HCT116 (cell line): ENCODE results near the gene DNAJC10. TPM values are rescaled to one million over a fixed set of nuclear protein-coding genes. Genes with fewer than 3 reads are reported as not detected.

ENCODE experiments used
- ATAC-seq: fragments of 200-7000 bp; cut with Tn5 transposase; 2 replicates; pipeline ENCODE4 v1.9.1; 2020; ENCODE audit warnings: mild to moderate bottlenecking, moderate library complexity
- BruUV-seq: library from RNA; stranded (reverse); fragments of 400-500 nt; replicated peaks from 2 replicates; lab custom pipeline; 2021; lab: Mats Ljungman, UMichigan
- CTCF ChIA-PET: fragments of 300-600 bp; sonication (Branson Sonifier 250); formaldehyde crosslinking; loops from one replicate; lab custom pipeline; 2021; ENCODE audit warnings: antibody characterized with exemption; lab: Charles Lee
- POLR2A ChIA-PET: fragments of 300-600, 350-600 bp; sonication (Branson Sonifier 250); formaldehyde crosslinking; loops from one replicate; lab custom pipeline; 2021; ENCODE audit warnings: antibody characterized with exemption; lab: Charles Lee
- RAD21 ChIA-PET, 2 experiments: fragments of 300-600 bp; sonication (Branson Sonifier 250); formaldehyde crosslinking; loops; one replicate each; lab custom pipeline; 2023; ENCODE audit warnings: low total read pairs in 2 of 2; ENCODE audit not compliant: uncharacterized antibody in 2 of 2, unreplicated experiment in 2 of 2, low non-redundant PET in 1 of 2; lab: Charles Lee
- DNase-seq: peaks from one replicate; pipeline ENCODE4 v3.0.0-alpha.2; 2010; ENCODE audit warnings: low read depth, low spot score
- H2AFZ ChIP-seq: fragments of 200-600 bp; shearing (Covaris generic), sonication (generic); 2 replicates; pipeline ENCODE4 v1.6.1; 2017; ENCODE audit warnings: low read depth, mixed run types, mixed read lengths, antibody characterized with exemption, low read length; ENCODE audit not compliant: poor library complexity, severe bottlenecking
- H3K27ac ChIP-seq: 2 replicates; pipeline ENCODE4 v1.5.1; 2012; ENCODE audit warnings: low read depth, low read length
- H3K27me3 ChIP-seq: fragments of 200-600 bp; sonication (generic); 2 replicates; pipeline ENCODE4 v1.6.1; 2016; ENCODE audit warnings: mixed run types, low read length, mixed read lengths; ENCODE audit not compliant: insufficient read depth
- H3K36me3 ChIP-seq, 2 experiments: fragments of 200-500 bp in 1 of 2; fragments of 200-600 bp in 1 of 2; sonication (Bioruptor generic) in 1 of 2; sonication (generic) in 1 of 2; 2 replicates each; pipeline versions ENCODE4 v1.5.1 to v1.6.1; 2014 to 2016; ENCODE audit warnings: low read length in 2 of 2, inconsistent platforms in 1 of 2, mixed read lengths in 1 of 2, mixed run types in 1 of 2; ENCODE audit not compliant: insufficient read depth in 2 of 2, control insufficient read depth in 1 of 2
- H3K4me1 ChIP-seq, 2 experiments: fragments of 200-600 bp in 1 of 2; sonication (generic) in 1 of 2; 2 replicates each; pipeline versions ENCODE4 v1.5.1 to v1.6.1; 2012 to 2017; ENCODE audit warnings: low read length in 2 of 2, inconsistent platforms in 1 of 2, mild to moderate bottlenecking in 1 of 2, mixed read lengths in 1 of 2, mixed run types in 1 of 2, moderate library complexity in 1 of 2; ENCODE audit not compliant: insufficient read depth in 2 of 2, control insufficient read depth in 1 of 2
- H3K4me2 ChIP-seq: fragments of 200-600 bp; sonication (generic); 2 replicates; pipeline ENCODE4 v1.6.1; 2017; ENCODE audit warnings: mixed run types, low read length, mixed read lengths
- H3K4me3 ChIP-seq, 2 experiments: fragments of 200-600 bp in 1 of 2; sonication (generic) in 1 of 2; replicated peaks in 1 of 2; 2 replicates each; pipeline ENCODE4 v1.5.1; 2011 to 2016; ENCODE audit warnings: low read length in 2 of 2, control low read depth in 1 of 2, low read depth in 1 of 2, mild to moderate bottlenecking in 1 of 2, mixed read lengths in 1 of 2, mixed run types in 1 of 2
- H3K79me2 ChIP-seq: fragments of 200-600 bp; sonication (generic); 2 replicates; pipeline ENCODE4 v1.6.1; 2017; ENCODE audit warnings: mild to moderate bottlenecking, mixed run types, low read length, moderate library complexity, mixed read lengths; ENCODE audit not compliant: insufficient read depth
- H3K9ac ChIP-seq: fragments of 200-600 bp; sonication (generic); 2 replicates; pipeline ENCODE4 v1.6.1; 2016; ENCODE audit warnings: low read length, mixed read lengths
- H3K9me2 ChIP-seq: fragments of 200-600 bp; sonication (generic), shearing (Covaris generic); 2 replicates; pipeline ENCODE4 v1.6.1; 2017; ENCODE audit warnings: mixed run types, mild to moderate bottlenecking, moderate library complexity; ENCODE audit not compliant: insufficient read depth
- H3K9me3 ChIP-seq, 2 experiments: fragments of 200-500 bp in 1 of 2; fragments of 200-600 bp in 1 of 2; sonication (Bioruptor generic) in 1 of 2; sonication (generic) in 1 of 2; 2 replicates each; pipeline ENCODE4 v1.6.1; 2014 to 2017; ENCODE audit warnings: low read length in 2 of 2, mixed read lengths in 2 of 2, inconsistent platforms in 1 of 2, low read depth in 1 of 2, mild to moderate bottlenecking in 1 of 2, mixed run types in 1 of 2, moderate library complexity in 1 of 2; ENCODE audit not compliant: control insufficient read depth in 1 of 2, insufficient read depth in 1 of 2
- H4K20me1 ChIP-seq: fragments of 200-600 bp; sonication (generic), shearing (Covaris generic); 2 replicates; pipeline ENCODE4 v1.6.1; 2017; ENCODE audit warnings: mixed run types, mild to moderate bottlenecking, moderate library complexity; ENCODE audit not compliant: insufficient read depth
- CBX3 ChIP-seq: IDR thresholded peaks from 2 replicates; pipeline ENCODE4 v1.6.1; 2012; ENCODE audit warnings: low read depth
- ELF1 ChIP-seq: IDR thresholded peaks from 2 replicates; pipeline ENCODE4 v1.6.1; 2012; ENCODE audit warnings: low read depth, borderline replicate concordance
- EZH2 ChIP-seq: fragments of 200-600 bp; sonication (generic); IDR thresholded peaks from 2 replicates; pipeline ENCODE4 v1.6.1; 2017; ENCODE audit warnings: antibody characterized with exemption, mixed run types
- EZH2phosphoT487 ChIP-seq: fragments of 200-600 bp; IDR thresholded peaks from 2 replicates; pipeline ENCODE4 v1.6.1; 2018; ENCODE audit warnings: antibody characterized with exemption, borderline replicate concordance
- FOSL1 ChIP-seq: IDR thresholded peaks from 2 replicates; pipeline ENCODE4 v1.6.1; 2012; ENCODE audit warnings: low read depth
- JUND ChIP-seq: IDR thresholded peaks from 2 replicates; pipeline ENCODE4 v1.6.1; 2012
- POLR2A ChIP-seq: IDR thresholded peaks from 2 replicates; pipeline ENCODE4 v1.7.0; 2011; ENCODE audit warnings: borderline replicate concordance; ENCODE audit not compliant: insufficient read depth, insufficient read length; ENCODE audit errors: extremely low read depth
- POLR2AphosphoS5 ChIP-seq: IDR thresholded peaks from 2 replicates; pipeline ENCODE4 v1.6.1; 2011; ENCODE audit warnings: mild to moderate bottlenecking, low read depth, low read length, moderate library complexity
- RAD21 ChIP-seq: IDR thresholded peaks from 2 replicates; pipeline ENCODE4 v1.6.1; 2012; ENCODE audit warnings: low read depth, mild to moderate bottlenecking
- SIN3A ChIP-seq: IDR thresholded peaks from 2 replicates; pipeline ENCODE4 v1.6.1; 2012; ENCODE audit warnings: low read depth
- SRF ChIP-seq: IDR thresholded peaks from 2 replicates; pipeline ENCODE4 v1.6.1; 2012; ENCODE audit warnings: low read depth
- TCF7L2 ChIP-seq: IDR thresholded peaks from 2 replicates; pipeline ENCODE4 v1.7.0; 2011; ENCODE audit warnings: borderline replicate concordance, inconsistent platforms; ENCODE audit not compliant: insufficient read depth, insufficient read length; ENCODE audit errors: extremely low read depth
- YY1 ChIP-seq: IDR thresholded peaks from 2 replicates; pipeline ENCODE4 v1.6.1; 2011; ENCODE audit warnings: low read length, low read depth, moderate library complexity, mild to moderate bottlenecking; ENCODE audit not compliant: insufficient replicate concordance; ENCODE audit errors: extremely low read depth
- ZFX ChIP-seq: fragments of 450-650 bp; IDR thresholded peaks from 2 replicates; pipeline ENCODE4 v1.6.1; 2017
- ZNF274 ChIP-seq: fragments of 200-500 bp; sonication (Bioruptor generic); IDR thresholded peaks from 2 replicates; pipeline ENCODE4 v1.6.1; 2014; ENCODE audit warnings: mild to moderate bottlenecking, low read depth, low read length, inconsistent platforms
- intact Hi-C: fragments of 100-400 bp; cut with micrococcal nuclease; formaldehyde crosslinking; loops from 2 replicates; pipeline ENCODE4 v1.10.0; 2022
- total RNA-seq: library from RNA; stranded (reverse); gene quantifications from one replicate; pipeline ENCODE4 v1.2.1, GENCODE V29; 2021; ENCODE audit not compliant: unreplicated experiment
- TF ChIP-seq, protein P1 (sequence below): IDR thresholded peaks from 2 replicates; pipeline ENCODE4 v1.6.1; 2012; ENCODE audit warnings: low read depth
- TF ChIP-seq, protein P2 (sequence below), 3 experiments: fragments of 200-600 bp in 1 of 3; sonication (generic) in 1 of 3; IDR thresholded peaks in 2 of 3; conservative IDR thresholded peaks in 1 of 3; 2 replicates each; pipeline ENCODE4 v1.5.1; 2012 to 2017; ENCODE audit warnings: low read depth in 2 of 3, low read length in 2 of 3, antibody characterized with exemption in 1 of 3, borderline replicate concordance in 1 of 3, control low read depth in 1 of 3, mild to moderate bottlenecking in 1 of 3, mixed read lengths in 1 of 3, mixed run types in 1 of 3, moderate library complexity in 1 of 3; ENCODE audit not compliant: insufficient read depth in 1 of 3

The DNAJC10 gene
- total RNA-seq, 1 experiment from 2014 or later = 80.4 TPM

DNA sequence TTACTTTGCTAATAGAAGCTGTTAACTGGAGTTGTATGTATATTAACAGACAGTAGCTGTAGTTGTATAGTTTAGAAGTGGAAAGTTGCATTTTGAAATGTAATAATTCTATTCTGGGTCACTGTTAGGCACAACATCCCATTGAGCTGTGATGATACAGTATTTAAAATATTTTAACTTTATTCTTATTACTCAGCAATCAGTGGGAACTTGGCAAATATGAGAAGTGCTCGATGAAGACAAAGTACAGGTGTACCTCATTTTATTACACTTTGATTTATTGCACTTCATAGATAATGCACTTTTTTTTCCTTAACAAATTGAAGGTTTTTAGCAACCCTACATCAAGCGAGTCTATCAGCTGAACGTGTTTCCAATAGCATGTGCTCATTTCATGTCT lies 8.6 kb downstream of the DNAJC10 start:
- no peak overlapping the region for H3K4me3 ChIP-seq
- no TSS peak for BruUV-seq
- DNase-seq (no peak), ATAC-seq (no peak)
- H3K9me3 ChIP-seq = no peaks in the 10 kb centered on the region
- no peak overlapping the region for H3K4me2 ChIP-seq
- H3K4me1 ChIP-seq = no peaks in the 10 kb centered on the region
- H3K9me2 ChIP-seq = no peaks in the 10 kb centered on the region
- ChIA-PET RAD21 (no interaction called here), POLR2A (no interaction called here), CTCF (no interaction called here)
- intact Hi-C loops = no loop called here
- no peaks in the 10 kb centered on the region for H3K27me3 ChIP-seq
- H3K79me2 ChIP-seq = no peaks in the 10 kb centered on the region; the same call in 1 of the 2 replicates
- H2AFZ ChIP-seq = no peak overlapping the region
- no peak overlapping the region for H3K9ac ChIP-seq
- H4K20me1 ChIP-seq = no peaks in the 10 kb centered on the region
- peaks cover 14 to 27% of the 10 kb centered on the region in 2 experiments; a peak in 3 of 4 replicates for H3K36me3 ChIP-seq
- TF ChIP-seq CBX3 (no peak), SIN3A (no peak), ELF1 (no peak), SRF (no peak), ZNF274 (no peak), POLR2A (no peak), JUND (no peak), FOSL1 (no peak), ZFX (no peak), TCF7L2 (no peak), EZH2phosphoT487 (no peak), EZH2 (no peak), POLR2AphosphoS5 (no peak), RAD21 (no peak), YY1 (no peak)
- TF ChIP-seq, protein P1, sequence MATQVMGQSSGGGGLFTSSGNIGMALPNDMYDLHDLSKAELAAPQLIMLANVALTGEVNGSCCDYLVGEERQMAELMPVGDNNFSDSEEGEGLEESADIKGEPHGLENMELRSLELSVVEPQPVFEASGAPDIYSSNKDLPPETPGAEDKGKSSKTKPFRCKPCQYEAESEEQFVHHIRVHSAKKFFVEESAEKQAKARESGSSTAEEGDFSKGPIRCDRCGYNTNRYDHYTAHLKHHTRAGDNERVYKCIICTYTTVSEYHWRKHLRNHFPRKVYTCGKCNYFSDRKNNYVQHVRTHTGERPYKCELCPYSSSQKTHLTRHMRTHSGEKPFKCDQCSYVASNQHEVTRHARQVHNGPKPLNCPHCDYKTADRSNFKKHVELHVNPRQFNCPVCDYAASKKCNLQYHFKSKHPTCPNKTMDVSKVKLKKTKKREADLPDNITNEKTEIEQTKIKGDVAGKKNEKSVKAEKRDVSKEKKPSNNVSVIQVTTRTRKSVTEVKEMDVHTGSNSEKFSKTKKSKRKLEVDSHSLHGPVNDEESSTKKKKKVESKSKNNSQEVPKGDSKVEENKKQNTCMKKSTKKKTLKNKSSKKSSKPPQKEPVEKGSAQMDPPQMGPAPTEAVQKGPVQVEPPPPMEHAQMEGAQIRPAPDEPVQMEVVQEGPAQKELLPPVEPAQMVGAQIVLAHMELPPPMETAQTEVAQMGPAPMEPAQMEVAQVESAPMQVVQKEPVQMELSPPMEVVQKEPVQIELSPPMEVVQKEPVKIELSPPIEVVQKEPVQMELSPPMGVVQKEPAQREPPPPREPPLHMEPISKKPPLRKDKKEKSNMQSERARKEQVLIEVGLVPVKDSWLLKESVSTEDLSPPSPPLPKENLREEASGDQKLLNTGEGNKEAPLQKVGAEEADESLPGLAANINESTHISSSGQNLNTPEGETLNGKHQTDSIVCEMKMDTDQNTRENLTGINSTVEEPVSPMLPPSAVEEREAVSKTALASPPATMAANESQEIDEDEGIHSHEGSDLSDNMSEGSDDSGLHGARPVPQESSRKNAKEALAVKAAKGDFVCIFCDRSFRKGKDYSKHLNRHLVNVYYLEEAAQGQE = no peak
- TF ChIP-seq, protein P2, sequence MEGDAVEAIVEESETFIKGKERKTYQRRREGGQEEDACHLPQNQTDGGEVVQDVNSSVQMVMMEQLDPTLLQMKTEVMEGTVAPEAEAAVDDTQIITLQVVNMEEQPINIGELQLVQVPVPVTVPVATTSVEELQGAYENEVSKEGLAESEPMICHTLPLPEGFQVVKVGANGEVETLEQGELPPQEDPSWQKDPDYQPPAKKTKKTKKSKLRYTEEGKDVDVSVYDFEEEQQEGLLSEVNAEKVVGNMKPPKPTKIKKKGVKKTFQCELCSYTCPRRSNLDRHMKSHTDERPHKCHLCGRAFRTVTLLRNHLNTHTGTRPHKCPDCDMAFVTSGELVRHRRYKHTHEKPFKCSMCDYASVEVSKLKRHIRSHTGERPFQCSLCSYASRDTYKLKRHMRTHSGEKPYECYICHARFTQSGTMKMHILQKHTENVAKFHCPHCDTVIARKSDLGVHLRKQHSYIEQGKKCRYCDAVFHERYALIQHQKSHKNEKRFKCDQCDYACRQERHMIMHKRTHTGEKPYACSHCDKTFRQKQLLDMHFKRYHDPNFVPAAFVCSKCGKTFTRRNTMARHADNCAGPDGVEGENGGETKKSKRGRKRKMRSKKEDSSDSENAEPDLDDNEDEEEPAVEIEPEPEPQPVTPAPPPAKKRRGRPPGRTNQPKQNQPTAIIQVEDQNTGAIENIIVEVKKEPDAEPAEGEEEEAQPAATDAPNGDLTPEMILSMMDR (IDR thresholded peaks at IDR 0.05 in 2 of 3, conservative IDR thresholded peaks at IDR 0.05 in 1 of 3; ENCODE audit: borderline replicate concordance in 1 of 3, insufficient read depth in 1 of 3, low read depth in 2 of 3, low read length in 2 of 3) = no peak
- no peak overlapping the region for H3K27ac ChIP-seq
